Lower leg skin (tissue), 4 donors: ENCODE data around the gene COX18. TPM values are rescaled to one million over a fixed set of nuclear protein-coding genes. Genes with fewer than 3 reads are reported as not detected.

ENCODE experiments used
- DNase-seq, 2 donors: peaks; one replicate each; pipeline ENCODE4 v3.0.0-alpha.2; 2019; ENCODE audit warnings: low spot score in 2 of 2
- H3K4me3 ChIP-seq: fragments of 200-600 bp; sonication (generic); 2 replicates; pipeline ENCODE4 v1.5.1; 2017; ENCODE audit warnings: mild to moderate bottlenecking, low read depth; ENCODE audit not compliant: poor library complexity, severe bottlenecking
- CTCF ChIP-seq, 3 donors: fragments of 450-650 bp; IDR thresholded peaks; one replicate each; pipeline ENCODE4 v1.5.1; 2016; ENCODE audit warnings: antibody characterized with exemption in 3 of 3, mild to moderate bottlenecking in 3 of 3, moderate library complexity in 2 of 3
- POLR2A ChIP-seq, 2 donors: fragments of 450-650 bp; IDR thresholded peaks; one replicate each; pipeline ENCODE4 v1.6.1; 2016 to 2017; ENCODE audit warnings: antibody characterized with exemption in 2 of 2, mild to moderate bottlenecking in 1 of 2, moderate library complexity in 1 of 2
- WGBS, 2 donors: methylation state at CpG; one replicate each; pipeline ENCODE4 v1.1.5; 2018; 5-methylcytosine and 5-hydroxymethylcytosine counted together
- intact Hi-C: fragments of 100-400 bp; cut with DNase I; formaldehyde crosslinking; loops from one replicate; pipeline ENCODE4 v1.15.0; 2023; ENCODE audit warnings: low total_unique reads
- total RNA-seq, 4 donors: library from RNA; depleted of rRNA; stranded (reverse); fragments of >200 nt; gene quantifications; one replicate each; pipeline ENCODE4 v1.1.0, GENCODE V29; 2016

Gene COX18
- total RNA-seq, 4 donors from 2014 or later: 12.0 to 24.3 (median 21.7) TPM

GRCh38 chr4:73045879-73046278 is 23.6 kb downstream of the COX18 start:
- intact Hi-C loops: no loop called here
- no peak overlapping the region for H3K4me3 ChIP-seq
- TF ChIP-seq POLR2A (IDR thresholded peaks at IDR 0.05) (no peak), CTCF (IDR thresholded peaks at IDR 0.05) (no peak)
- DNase-seq: no peak
- 94 to 96% methylated on average over 7 of the region's 7 CpGs for WGBS, 2 donors

DNA sequence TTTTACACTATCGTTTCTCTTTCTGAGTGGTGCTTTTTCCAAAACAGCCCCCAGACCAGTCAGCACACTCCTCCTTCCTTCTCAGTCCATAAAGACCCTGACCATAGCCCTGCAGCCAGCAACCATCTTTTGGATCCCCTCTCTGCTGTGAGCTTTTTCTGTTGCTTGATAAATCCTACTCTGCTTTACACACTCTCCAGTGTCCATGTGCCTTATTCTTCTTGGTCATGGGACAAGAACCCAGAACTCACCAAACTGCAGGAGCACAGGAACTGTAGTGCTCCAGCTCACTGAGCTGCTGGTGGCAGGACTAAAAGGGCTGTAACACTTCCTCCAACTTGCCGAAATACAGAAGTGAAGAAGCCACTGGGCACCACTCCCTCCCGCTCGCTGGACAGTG is 32.5 kb downstream of the COX18 start:
- TF ChIP-seq CTCF (IDR thresholded peaks at IDR 0.05) (no peak), POLR2A (IDR thresholded peaks at IDR 0.05) (no peak)
- DNase-seq: no peak
- no peak overlapping the region for H3K4me3 ChIP-seq
- intact Hi-C loops: no loop called here
- 86 to 95% methylated on average over 4 of the region's 4 CpGs for WGBS, 2 donors

GRCh38 chr4:73036123-73036522 is 33.4 kb downstream of the COX18 start:
- no peak overlapping the region for H3K4me3 ChIP-seq
- intact Hi-C loops: no loop called here
- DNase-seq: no peak
- WGBS, 2 donors: 71 to 88% methylated on average over 1 of the region's 1 CpG
- TF ChIP-seq CTCF (IDR thresholded peaks at IDR 0.05): no peak

DNA sequence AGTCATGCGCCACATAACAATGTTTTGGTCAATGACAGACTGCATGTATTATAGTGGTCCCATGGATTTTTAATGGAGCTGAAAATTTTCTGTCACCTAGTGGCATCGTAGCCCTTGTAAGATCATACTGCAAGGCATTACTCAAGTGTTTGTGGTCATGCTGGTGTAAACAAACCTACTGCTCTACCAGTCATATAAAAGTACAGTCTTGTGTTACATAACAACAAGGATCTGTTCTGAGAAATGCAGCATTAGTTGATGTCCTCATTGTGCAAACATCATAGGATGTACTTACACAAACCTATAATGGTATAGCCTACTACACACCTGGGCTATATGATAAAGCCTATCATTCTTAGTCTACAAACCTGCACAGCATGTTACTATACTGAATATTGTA is 34.6 kb downstream of the COX18 start:
- no peak for DNase-seq
- WGBS, 2 donors: 91 to 96% methylated on average over 2 of the region's 2 CpGs
- no peak overlapping the region for H3K4me3 ChIP-seq
- intact Hi-C loops: no loop called here
- TF ChIP-seq POLR2A (IDR thresholded peaks at IDR 0.05) (no peak), CTCF (IDR thresholded peaks at IDR 0.05) (no peak)

- TF ChIP-seq CTCF (IDR thresholded peaks at IDR 0.05) (no peak), POLR2A (IDR thresholded peaks at IDR 0.05) (no peak)
- WGBS, 2 donors: 57 to 59% methylated on average over 5 of the region's 5 CpGs
- no peak overlapping the region for H3K4me3 ChIP-seq
- DNase-seq: no peak
- intact Hi-C loops: no loop called here
Observed at GRCh38 chr4:73028621-73029020, 40.9 kb downstream of the COX18 start.

GRCh38 chr4:73021634-73022033 is 47.9 kb downstream of the COX18 start:
- intact Hi-C loops: no loop called here
- 10 to 21% methylated on average over 1 of the region's 1 CpG for WGBS, 2 donors
- no peak overlapping the region for H3K4me3 ChIP-seq
- no peak for TF ChIP-seq CTCF (IDR thresholded peaks at IDR 0.05)
- no peak for TF ChIP-seq POLR2A (IDR thresholded peaks at IDR 0.05)
- no peak for DNase-seq
